Endothelial cell of umbilical vein (primary cell): ENCODE measurements around the gene GLMN. TPM values are rescaled to one million over a fixed set of nuclear protein-coding genes. Genes with fewer than 3 reads are reported as not detected.

Experiments
- BruUV-seq: library from RNA; stranded (reverse); fragments of 400-500 nt; replicated peaks from 2 replicates; lab custom pipeline; 2021; lab: Mats Ljungman, UMichigan
- CTCF ChIA-PET: fragments of 300-600, 350-600 bp; sonication (Branson Sonifier 250); formaldehyde crosslinking; loops from one replicate; lab custom pipeline; 2021; ENCODE audit warnings: antibody characterized with exemption, inconsistent platforms; lab: Charles Lee
- POLR2A ChIA-PET: fragments of 300-600, 350-600 bp; sonication (Branson Sonifier 250); formaldehyde crosslinking; loops from one replicate; lab custom pipeline; 2021; ENCODE audit warnings: antibody characterized with exemption, inconsistent platforms; lab: Charles Lee
- DNase-seq: peaks from one replicate; pipeline ENCODE4 v3.0.0-alpha.2; 2011; ENCODE audit warnings: low read depth, low spot score
- FAIRE-seq: peaks from 2 replicates; lab custom pipeline; 2011; peaks lifted over from hg19 to GRCh38; lab: Jason Lieb, UNC
- H2AFZ ChIP-seq: 2 replicates; pipeline ENCODE4 v1.6.0; 2012; ENCODE audit warnings: low read depth, low read length, control low read depth, inconsistent platforms
- H3K27ac ChIP-seq: 2 replicates; pipeline ENCODE4 v1.5.1; 2011; ENCODE audit warnings: low read depth, mild to moderate bottlenecking, control low read depth, low read length, moderate library complexity; ENCODE audit not compliant: insufficient read depth
- H3K27me3 ChIP-seq, 2 experiments: 2 replicates each; pipeline versions ENCODE4 v1.6.0 to v1.6.1; 2011; ENCODE audit warnings: low read length in 2 of 2, mixed read lengths in 1 of 2; ENCODE audit not compliant: control insufficient read depth in 2 of 2, insufficient read depth in 2 of 2
- H3K36me3 ChIP-seq, 2 experiments: 2 replicates in 1 of 2; 3 replicates in 1 of 2; pipeline ENCODE4 v1.5.1; 2011; ENCODE audit warnings: low read length in 2 of 2, mild to moderate bottlenecking in 1 of 2, moderate library complexity in 1 of 2; ENCODE audit not compliant: control insufficient read depth in 2 of 2, insufficient read depth in 2 of 2; ENCODE audit errors: extremely low read depth in 1 of 2
- H3K4me1 ChIP-seq: 3 replicates; pipeline ENCODE4 v1.5.1; 2011; ENCODE audit warnings: mild to moderate bottlenecking, low read length; ENCODE audit not compliant: control insufficient read depth, insufficient read depth; ENCODE audit errors: extremely low read depth
- H3K4me2 ChIP-seq: 2 replicates; pipeline ENCODE4 v1.6.1; 2011; ENCODE audit warnings: low read length, control low read depth, mixed read lengths; ENCODE audit not compliant: insufficient read depth
- H3K4me3 ChIP-seq, 3 experiments: fragments of 200-600 bp in 1 of 3; sonication (generic), shearing (Covaris generic) in 1 of 3; replicated peaks in 1 of 3; 2 replicates each; pipeline ENCODE4 v1.5.1; 2011 to 2016; ENCODE audit warnings: control low read depth in 3 of 3, low read length in 3 of 3, mild to moderate bottlenecking in 2 of 3, inconsistent platforms in 1 of 3, low read depth in 1 of 3, moderate library complexity in 1 of 3; ENCODE audit not compliant: insufficient read depth in 1 of 3
- H3K79me2 ChIP-seq: 2 replicates; pipeline ENCODE4 v1.6.0; 2012; ENCODE audit warnings: low read length, inconsistent platforms; ENCODE audit not compliant: control insufficient read depth, insufficient read depth
- H3K9ac ChIP-seq: replicated peaks from 2 replicates; pipeline ENCODE3; 2011; ENCODE audit warnings: low read length, control low read depth; ENCODE audit not compliant: insufficient read depth; ENCODE audit errors: extremely low read depth
- H3K9me1 ChIP-seq: replicated peaks from 3 replicates; pipeline ENCODE4 v1.6.0; 2011; ENCODE audit warnings: mild to moderate bottlenecking, low read length; ENCODE audit not compliant: control insufficient read depth, insufficient read depth; ENCODE audit errors: extremely low read depth
- H3K9me3 ChIP-seq: replicated peaks from 2 replicates; pipeline ENCODE4 v1.5.1; 2012; ENCODE audit warnings: low read length, inconsistent platforms; ENCODE audit not compliant: control insufficient read depth, insufficient read depth
- H4K20me1 ChIP-seq: replicated peaks from 2 replicates; pipeline ENCODE3; 2011; ENCODE audit warnings: mild to moderate bottlenecking, low read length; ENCODE audit not compliant: control insufficient read depth, insufficient read depth; ENCODE audit errors: extremely low read depth
- EZH2 ChIP-seq: IDR thresholded peaks from 2 replicates; pipeline ENCODE4 v1.6.1; 2012; ENCODE audit warnings: borderline replicate concordance, low read depth, mild to moderate bottlenecking, moderate library complexity, low read length, inconsistent platforms; ENCODE audit not compliant: severe bottlenecking
- FOS ChIP-seq: IDR thresholded peaks from 2 replicates; pipeline ENCODE4 v1.6.1; 2011; ENCODE audit warnings: mild to moderate bottlenecking, low read length, moderate library complexity, borderline replicate concordance; ENCODE audit not compliant: insufficient read depth
- GATA2 ChIP-seq: IDR thresholded peaks from 2 replicates; pipeline ENCODE4 v1.7.0; 2011; ENCODE audit warnings: low read depth, mild to moderate bottlenecking, moderate library complexity, mixed read lengths, low read length; ENCODE audit not compliant: insufficient read length, insufficient read depth
- JUN ChIP-seq: IDR thresholded peaks from 2 replicates; pipeline ENCODE4 v1.6.1; 2011; ENCODE audit warnings: borderline replicate concordance, low read depth; ENCODE audit not compliant: insufficient read length, insufficient read depth
- MYC ChIP-seq: IDR thresholded peaks from one replicate; pipeline ENCODE4 v1.6.1; 2011; ENCODE audit warnings: mild to moderate bottlenecking, low read depth, low read length
- POLR2A ChIP-seq: IDR thresholded peaks from 2 replicates; pipeline ENCODE4 v1.6.1; 2012; ENCODE audit warnings: low read depth, mild to moderate bottlenecking, control low read depth, low read length
- POLR2AphosphoS5 ChIP-seq: IDR thresholded peaks from 2 replicates; pipeline ENCODE4 v1.6.1; 2012; ENCODE audit warnings: low read depth, mild to moderate bottlenecking, control low read depth, low read length, moderate library complexity; ENCODE audit not compliant: insufficient read depth
- dilution Hi-C: fragments of 300-500 bp; cut with MboI; formaldehyde crosslinking; loops from one replicate; pipeline ENCODE4 v1.15.0; 2019; ENCODE audit warnings: low sequenced_read_pairs; ENCODE audit not compliant: extremely low pct_ligation_motif_present
- intact Hi-C: fragments of 100-400 bp; cut with micrococcal nuclease; formaldehyde crosslinking; loops from one replicate; pipeline ENCODE4 v1.10.0; 2022
- polyA plus RNA-seq, 4 experiments: library from polyadenylated mRNA; depleted of rRNA in 3 of 4; stranded (reverse) in 3 of 4; unstranded in 1 of 4; fragments of >200 nt; gene quantifications; 2 replicates each; pipeline versions ENCODE4 v1.2.1 to v1.2.3, GENCODE V29; 2011 to 2012; ENCODE audit warnings: missing spikeins in 1 of 4
- total RNA-seq: library from RNA; stranded (reverse); gene quantifications from 2 replicates; pipeline ENCODE4 v1.2.3, GENCODE V29; 2021
- TF ChIP-seq, protein P1 (sequence below): IDR thresholded peaks from 2 replicates; pipeline ENCODE4 v1.6.1; 2011; ENCODE audit not compliant: insufficient read depth, insufficient read length
- TF ChIP-seq, protein P2 (sequence below), 2 donors: IDR thresholded peaks; 1 replicate in 1 of 2; 2 replicates in 1 of 2; pipeline ENCODE4 v1.5.1; 2011; ENCODE audit warnings: low read length in 2 of 2, mild to moderate bottlenecking in 2 of 2, moderate library complexity in 2 of 2, control low read depth in 1 of 2, inconsistent platforms in 1 of 2, low read depth in 1 of 2; ENCODE audit not compliant: insufficient read depth in 1 of 2; ENCODE audit errors: extremely low read depth in 1 of 2

Gene GLMN
- total and polyA plus RNA-seq, 2 donors (not counting 3 experiments of a cell fraction or from before 2014, with no cell fraction given) = 2.4 to 13.2 TPM

DNA sequence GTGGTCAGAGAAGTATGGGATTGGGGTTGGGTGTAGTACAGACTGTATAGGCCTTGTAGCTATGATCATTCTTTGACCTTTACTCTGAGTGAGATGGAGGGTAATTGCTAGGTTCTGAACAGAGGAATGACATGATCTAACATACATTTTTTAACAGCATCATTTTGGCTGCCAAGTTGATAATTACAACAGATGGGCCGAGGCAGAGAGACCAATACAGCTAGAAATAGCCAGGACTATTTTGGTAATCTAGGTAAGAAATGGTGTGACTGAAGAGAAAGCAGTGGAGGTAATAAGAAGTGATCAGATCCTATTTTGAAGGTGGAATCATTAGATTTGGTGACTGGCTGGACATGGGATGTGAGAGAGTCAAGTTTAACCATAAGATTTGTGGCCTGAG, 43.6 kb upstream of the GLMN start:
- Histone ChIP-seq H2AFZ (no peak overlapping the region), H3K9me3 (no peaks in the 10 kb centered on the region), H3K4me3 (no peak overlapping the region), H3K9ac (no peak overlapping the region), H3K27me3 (no peaks in the 10 kb centered on the region), H3K27ac (no peak overlapping the region), H4K20me1 (no peaks in the 10 kb centered on the region), H3K4me1 (no peaks in the 10 kb centered on the region), H3K36me3 (peaks cover 0 to 3% of the 10 kb centered on the region in 2 experiments), H3K79me2 (no peaks in the 10 kb centered on the region), H3K4me2 (no peak overlapping the region), H3K9me1 (no peaks in the 10 kb centered on the region)
- intact Hi-C loops (no loop called here), dilution Hi-C loops (no loop called here)
- ChIA-PET POLR2A (no interaction called here), CTCF (interaction anchor here (1.5 kb wide), 1 partner anchor 32 kb away, joined by 4 read pairs; no protein-coding TSS in a partner anchor)
- no peak for DNase-seq
- FAIRE-seq = no peak
- BruUV-seq = no TSS peak
- no peak for TF ChIP-seq GATA2
- no peak for TF ChIP-seq POLR2AphosphoS5
- TF ChIP-seq MYC = no peak
- TF ChIP-seq, protein P1, sequence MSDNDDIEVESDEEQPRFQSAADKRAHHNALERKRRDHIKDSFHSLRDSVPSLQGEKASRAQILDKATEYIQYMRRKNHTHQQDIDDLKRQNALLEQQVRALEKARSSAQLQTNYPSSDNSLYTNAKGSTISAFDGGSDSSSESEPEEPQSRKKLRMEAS = no peak
- TF ChIP-seq EZH2 = no peak
- no peak for TF ChIP-seq FOS
- no peak for TF ChIP-seq JUN
- no peak for TF ChIP-seq POLR2A
- TF ChIP-seq, protein P2, sequence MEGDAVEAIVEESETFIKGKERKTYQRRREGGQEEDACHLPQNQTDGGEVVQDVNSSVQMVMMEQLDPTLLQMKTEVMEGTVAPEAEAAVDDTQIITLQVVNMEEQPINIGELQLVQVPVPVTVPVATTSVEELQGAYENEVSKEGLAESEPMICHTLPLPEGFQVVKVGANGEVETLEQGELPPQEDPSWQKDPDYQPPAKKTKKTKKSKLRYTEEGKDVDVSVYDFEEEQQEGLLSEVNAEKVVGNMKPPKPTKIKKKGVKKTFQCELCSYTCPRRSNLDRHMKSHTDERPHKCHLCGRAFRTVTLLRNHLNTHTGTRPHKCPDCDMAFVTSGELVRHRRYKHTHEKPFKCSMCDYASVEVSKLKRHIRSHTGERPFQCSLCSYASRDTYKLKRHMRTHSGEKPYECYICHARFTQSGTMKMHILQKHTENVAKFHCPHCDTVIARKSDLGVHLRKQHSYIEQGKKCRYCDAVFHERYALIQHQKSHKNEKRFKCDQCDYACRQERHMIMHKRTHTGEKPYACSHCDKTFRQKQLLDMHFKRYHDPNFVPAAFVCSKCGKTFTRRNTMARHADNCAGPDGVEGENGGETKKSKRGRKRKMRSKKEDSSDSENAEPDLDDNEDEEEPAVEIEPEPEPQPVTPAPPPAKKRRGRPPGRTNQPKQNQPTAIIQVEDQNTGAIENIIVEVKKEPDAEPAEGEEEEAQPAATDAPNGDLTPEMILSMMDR (IDR thresholded peaks at IDR 0.05; ENCODE audit: extremely low read depth in 1 of 2, insufficient read depth in 1 of 2, low read depth in 1 of 2, low read length in 2 of 2) = no peak
